Liver (tissue), 9 donors: Measurements from ENCODE around the gene PKMYT1. TPM values are rescaled to one million over a fixed set of nuclear protein-coding genes. Genes with fewer than 3 reads are reported as not detected.

Experiments used
- DNase-seq: peaks from one replicate; pipeline ENCODE4 v3.0.0-alpha.2; 2017; ENCODE audit warnings: low spot score
- H3K27ac ChIP-seq, 2 donors: one replicate each; pipeline ENCODE4 v1.7.0; 2013; ENCODE audit warnings: inconsistent platforms in 2 of 2, low read length in 2 of 2, control low read depth in 1 of 2, low read depth in 1 of 2, mild to moderate bottlenecking in 1 of 2
- H3K27me3 ChIP-seq, 4 donors: one replicate each; pipeline versions ENCODE4 v1.6.1 to v1.7.0; 2013; ENCODE audit warnings: low read length in 3 of 4, inconsistent platforms in 1 of 4, mild to moderate bottlenecking in 1 of 4, moderate library complexity in 1 of 4; ENCODE audit not compliant: control insufficient read depth in 4 of 4, insufficient read depth in 4 of 4
- H3K36me3 ChIP-seq, 4 donors: one replicate each; pipeline versions ENCODE4 v1.6.1 to v1.7.0; 2013; ENCODE audit warnings: low read length in 3 of 4, mild to moderate bottlenecking in 3 of 4, low read depth in 1 of 4, moderate library complexity in 1 of 4; ENCODE audit not compliant: control insufficient read depth in 4 of 4, insufficient read depth in 3 of 4
- H3K4me1 ChIP-seq, 4 donors: one replicate each; pipeline versions ENCODE4 v1.6.1 to v1.7.0; 2013; ENCODE audit warnings: low read length in 3 of 4, mild to moderate bottlenecking in 3 of 4, moderate library complexity in 1 of 4; ENCODE audit not compliant: control insufficient read depth in 4 of 4, insufficient read depth in 4 of 4
- H3K4me3 ChIP-seq, 3 donors: one replicate each; pipeline versions ENCODE4 v1.6.1 to v1.7.0; 2013; ENCODE audit warnings: low read length in 3 of 3, control low read depth in 1 of 3, low read depth in 1 of 3, mild to moderate bottlenecking in 1 of 3
- H3K9ac ChIP-seq, 2 donors: one replicate each; pipeline ENCODE4 v1.7.0; 2013; ENCODE audit warnings: low read length in 2 of 2, mild to moderate bottlenecking in 2 of 2, moderate library complexity in 2 of 2, control low read depth in 1 of 2, low read depth in 1 of 2
- H3K9me3 ChIP-seq, 4 donors: one replicate each; pipeline versions ENCODE4 v1.6.1 to v1.7.0; 2013; ENCODE audit warnings: low read length in 3 of 4; ENCODE audit not compliant: control insufficient read depth in 4 of 4
- EGR1 ChIP-seq, 2 donors: IDR thresholded peaks; 2 replicates each; pipeline ENCODE4 v1.6.1; 2016 to 2018; ENCODE audit warnings: antibody characterized with exemption in 2 of 2, low read depth in 2 of 2
- FOXA1 ChIP-seq: IDR thresholded peaks from 2 replicates; pipeline ENCODE4 v1.6.1; 2016; ENCODE audit warnings: antibody characterized with exemption
- FOXA2 ChIP-seq: IDR thresholded peaks from 2 replicates; pipeline ENCODE4 v1.6.1; 2016; ENCODE audit warnings: antibody characterized with exemption
- GABPA ChIP-seq, 2 donors: IDR thresholded peaks in 1 of 2; conservative IDR thresholded peaks in 1 of 2; 2 replicates each; pipeline ENCODE4 v1.6.1; 2016; ENCODE audit warnings: antibody characterized with exemption in 2 of 2, mild to moderate bottlenecking in 1 of 2, moderate library complexity in 1 of 2
- HNF4A ChIP-seq, 2 donors: conservative IDR thresholded peaks; 2 replicates each; pipeline ENCODE4 v1.6.1; 2016; ENCODE audit warnings: antibody characterized with exemption in 2 of 2, mild to moderate bottlenecking in 2 of 2
- HNF4G ChIP-seq: IDR thresholded peaks from 2 replicates; pipeline ENCODE4 v1.6.1; 2016; ENCODE audit warnings: antibody characterized with exemption
- JUND ChIP-seq, 2 donors: IDR thresholded peaks; 2 replicates each; pipeline ENCODE4 v1.6.1; 2016; ENCODE audit warnings: antibody characterized with exemption in 2 of 2
- NR2F2 ChIP-seq: IDR thresholded peaks from 2 replicates; pipeline ENCODE4 v1.6.1; 2016; ENCODE audit warnings: antibody characterized with exemption
- RXRA ChIP-seq, 2 donors: IDR thresholded peaks; 2 replicates each; pipeline ENCODE4 v1.6.1; 2017 to 2018; ENCODE audit warnings: antibody characterized with exemption in 2 of 2, mild to moderate bottlenecking in 1 of 2
- SP1 ChIP-seq: IDR thresholded peaks from 2 replicates; pipeline ENCODE4 v1.6.1; 2018; ENCODE audit warnings: antibody characterized with exemption, mild to moderate bottlenecking
- TAF1 ChIP-seq: conservative IDR thresholded peaks from 2 replicates; pipeline ENCODE4 v1.6.1; 2016; ENCODE audit warnings: antibody characterized with exemption, mild to moderate bottlenecking
- YY1 ChIP-seq: IDR thresholded peaks from 2 replicates; pipeline ENCODE4 v1.6.1; 2016; ENCODE audit warnings: antibody characterized with exemption, mild to moderate bottlenecking
- WGBS: extraction: QIAGEN DNeasy Blood & Tissue Kit; methylation state at CpG from one replicate; pipeline ENCODE4 v1.1.7; 2013; 5-methylcytosine and 5-hydroxymethylcytosine counted together
- polyA plus RNA-seq, 2 donors: library from polyadenylated mRNA; stranded (reverse) in 1 of 2; unstranded in 1 of 2; fragments of 200-250 nt in 1 of 2; fragments of >200 nt in 1 of 2; fragmentation: Nextera tagmentation in 1 of 2; extraction: Ambion mirVana in 1 of 2; gene quantifications; one replicate each; pipeline versions ENCODE4 v1.2.1 to v1.2.3, GENCODE V29; 2013 to 2015
- total RNA-seq, 2 donors: library from RNA; depleted of rRNA; stranded (reverse); fragments of >200 nt; gene quantifications; one replicate each; pipeline ENCODE4 v1.2.3, GENCODE V29; 2014
- TF ChIP-seq, protein P1 (sequence below): IDR thresholded peaks from 2 replicates; pipeline ENCODE4 v1.6.1; 2016; ENCODE audit warnings: antibody characterized with exemption, mild to moderate bottlenecking
- TF ChIP-seq, protein P2 (sequence below): IDR thresholded peaks from 2 replicates; pipeline ENCODE4 v1.6.1; 2016; ENCODE audit warnings: antibody characterized with exemption
- TF ChIP-seq, protein P3 (sequence below): IDR thresholded peaks from 2 replicates; pipeline ENCODE4 v1.6.1; 2016; ENCODE audit warnings: antibody characterized with exemption
- TF ChIP-seq, protein P4 (sequence below): IDR thresholded peaks from 2 replicates; pipeline ENCODE4 v1.6.1; 2016; ENCODE audit warnings: antibody characterized with exemption
- donor health status: healthy.
- donor health status: healthy.
- donor health status: healthy.
- donor health status: healthy.
- donor health status: healthy.

The PKMYT1 gene
- total and polyA plus RNA-seq, 4 donors = 0.50 to 15.8 (median 2.6) TPM

DNA sequence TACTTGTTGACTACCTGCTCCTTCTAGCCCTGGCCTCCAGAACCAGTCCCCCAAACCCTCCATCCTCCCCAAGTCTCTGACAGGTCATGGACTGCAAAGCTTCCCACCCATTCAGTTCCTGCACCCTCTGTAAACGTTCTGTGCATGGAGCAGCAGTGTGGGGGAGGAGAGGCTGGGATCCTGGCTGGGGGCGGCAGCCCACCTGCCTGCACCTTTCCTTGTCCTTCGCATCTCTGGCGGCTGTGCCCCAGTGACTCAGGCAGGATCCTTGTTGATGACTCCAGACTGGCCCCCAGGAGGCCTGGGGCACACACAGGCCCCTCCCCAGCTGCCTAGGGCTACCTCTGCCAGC is 1.6 kb upstream of the PKMYT1 start:
- TF ChIP-seq FOXA2 (no peak), FOXA1 (no peak)
- Histone ChIP-seq H3K4me1 (peaks cover 7 to 42% (median 23%) of the 10 kb centered on the region in 4 donors), H3K27me3 (peaks cover 0 to 2% (median 0%) of the 10 kb centered on the region in 4 donors), H3K36me3 (no peaks in the 10 kb centered on the region), H3K4me3 (no peak overlapping the region), H3K27ac (no peak overlapping the region), H3K9me3 (no peaks in the 10 kb centered on the region), H3K9ac (no peak overlapping the region)
- DNase-seq = no peak
- 79% methylated on average over 4 of the region's 4 CpGs for WGBS

DNA sequence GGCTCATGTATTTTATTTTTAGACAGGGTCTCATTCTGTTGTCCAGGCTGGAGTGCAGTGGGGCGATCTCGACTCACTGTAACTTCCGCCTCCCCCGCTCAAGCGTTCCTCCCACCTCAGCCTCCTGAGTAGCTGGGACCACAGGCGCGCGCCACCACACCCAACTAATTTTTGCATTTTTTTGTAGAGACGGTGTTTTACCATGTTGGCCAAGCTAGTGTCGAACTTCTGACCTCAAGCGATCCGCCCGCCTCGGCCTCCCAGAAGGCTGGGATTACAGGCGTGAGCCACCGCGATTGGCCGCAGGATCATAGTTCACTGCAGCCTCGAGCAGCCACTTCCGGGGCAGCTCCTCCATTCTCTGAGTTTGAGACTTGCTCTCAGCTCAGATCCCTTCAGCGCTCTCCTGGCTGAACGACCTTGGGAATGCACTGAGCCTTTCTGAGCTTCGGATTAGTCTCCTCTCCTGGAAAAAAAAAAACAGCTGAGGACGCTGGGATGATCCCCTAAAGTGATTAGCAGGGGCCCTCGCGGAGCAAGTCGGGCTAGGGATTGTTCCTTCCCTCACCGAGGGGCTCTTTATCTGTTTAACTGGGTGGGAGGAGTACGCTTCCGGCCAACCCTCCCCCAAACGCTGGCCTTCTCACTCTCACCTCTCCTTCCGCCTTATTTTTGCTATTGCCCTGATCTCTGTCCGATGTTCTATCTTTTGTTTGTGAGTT is 1.1 kb upstream of the PKMYT1 start:
- Histone ChIP-seq H3K9me3 (no peaks in the 10 kb centered on the region), H3K27me3 (peaks cover 0 to 2% (median 0%) of the 10 kb centered on the region in 4 donors), H3K4me3 (no peak overlapping the region), H3K4me1 (peaks cover 8 to 41% (median 23%) of the 10 kb centered on the region in 4 donors), H3K36me3 (no peaks in the 10 kb centered on the region), H3K9ac (no peak overlapping the region), H3K27ac (no peak overlapping the region)
- TF ChIP-seq JUND (IDR thresholded peaks at IDR 0.05) (no peak), EGR1 (IDR thresholded peaks at IDR 0.05; ENCODE audit: low read depth in 2 of 2) (no peak), HNF4G (no peak), TAF1 (no peak)
- TF ChIP-seq, protein P1, sequence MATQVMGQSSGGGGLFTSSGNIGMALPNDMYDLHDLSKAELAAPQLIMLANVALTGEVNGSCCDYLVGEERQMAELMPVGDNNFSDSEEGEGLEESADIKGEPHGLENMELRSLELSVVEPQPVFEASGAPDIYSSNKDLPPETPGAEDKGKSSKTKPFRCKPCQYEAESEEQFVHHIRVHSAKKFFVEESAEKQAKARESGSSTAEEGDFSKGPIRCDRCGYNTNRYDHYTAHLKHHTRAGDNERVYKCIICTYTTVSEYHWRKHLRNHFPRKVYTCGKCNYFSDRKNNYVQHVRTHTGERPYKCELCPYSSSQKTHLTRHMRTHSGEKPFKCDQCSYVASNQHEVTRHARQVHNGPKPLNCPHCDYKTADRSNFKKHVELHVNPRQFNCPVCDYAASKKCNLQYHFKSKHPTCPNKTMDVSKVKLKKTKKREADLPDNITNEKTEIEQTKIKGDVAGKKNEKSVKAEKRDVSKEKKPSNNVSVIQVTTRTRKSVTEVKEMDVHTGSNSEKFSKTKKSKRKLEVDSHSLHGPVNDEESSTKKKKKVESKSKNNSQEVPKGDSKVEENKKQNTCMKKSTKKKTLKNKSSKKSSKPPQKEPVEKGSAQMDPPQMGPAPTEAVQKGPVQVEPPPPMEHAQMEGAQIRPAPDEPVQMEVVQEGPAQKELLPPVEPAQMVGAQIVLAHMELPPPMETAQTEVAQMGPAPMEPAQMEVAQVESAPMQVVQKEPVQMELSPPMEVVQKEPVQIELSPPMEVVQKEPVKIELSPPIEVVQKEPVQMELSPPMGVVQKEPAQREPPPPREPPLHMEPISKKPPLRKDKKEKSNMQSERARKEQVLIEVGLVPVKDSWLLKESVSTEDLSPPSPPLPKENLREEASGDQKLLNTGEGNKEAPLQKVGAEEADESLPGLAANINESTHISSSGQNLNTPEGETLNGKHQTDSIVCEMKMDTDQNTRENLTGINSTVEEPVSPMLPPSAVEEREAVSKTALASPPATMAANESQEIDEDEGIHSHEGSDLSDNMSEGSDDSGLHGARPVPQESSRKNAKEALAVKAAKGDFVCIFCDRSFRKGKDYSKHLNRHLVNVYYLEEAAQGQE = no peak
- DNase-seq = no peak
- 62% methylated on average over 33 of the region's 33 CpGs for WGBS

GRCh38 chr16:2979669-2980226 is 498 bp downstream of the PKMYT1 start:
- H3K27me3 ChIP-seq = peaks cover 0 to 2% (median 0%) of the 10 kb centered on the region in 4 donors
- DNase-seq = peak; percentile 51
- WGBS = 14% methylated on average over 43 of the region's 43 CpGs
- no peak overlapping the region for H3K9ac ChIP-seq
- H3K27ac ChIP-seq = no peak overlapping the region
- H3K4me3 ChIP-seq = peak overlapping the region in 2 of 3 donors; percentile 20 to 77
- H3K9me3 ChIP-seq = no peaks in the 10 kb centered on the region
- H3K36me3 ChIP-seq = no peaks in the 10 kb centered on the region
- H3K4me1 ChIP-seq = peaks cover 8 to 29% (median 14%) of the 10 kb centered on the region in 4 donors
- TF ChIP-seq SP1 = no peak
- TF ChIP-seq FOXA2 = no peak
- TF ChIP-seq HNF4A (conservative IDR thresholded peaks at IDR 0.05) = no peak
- TF ChIP-seq, protein P2, sequence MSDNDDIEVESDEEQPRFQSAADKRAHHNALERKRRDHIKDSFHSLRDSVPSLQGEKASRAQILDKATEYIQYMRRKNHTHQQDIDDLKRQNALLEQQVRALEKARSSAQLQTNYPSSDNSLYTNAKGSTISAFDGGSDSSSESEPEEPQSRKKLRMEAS = no peak
- TF ChIP-seq NR2F2 = no peak
- TF ChIP-seq EGR1 (IDR thresholded peaks at IDR 0.05; ENCODE audit: low read depth in 2 of 2) = no peak
- TF ChIP-seq TAF1 = no peak
- TF ChIP-seq, protein P1 = no peak
- TF ChIP-seq, protein P3, sequence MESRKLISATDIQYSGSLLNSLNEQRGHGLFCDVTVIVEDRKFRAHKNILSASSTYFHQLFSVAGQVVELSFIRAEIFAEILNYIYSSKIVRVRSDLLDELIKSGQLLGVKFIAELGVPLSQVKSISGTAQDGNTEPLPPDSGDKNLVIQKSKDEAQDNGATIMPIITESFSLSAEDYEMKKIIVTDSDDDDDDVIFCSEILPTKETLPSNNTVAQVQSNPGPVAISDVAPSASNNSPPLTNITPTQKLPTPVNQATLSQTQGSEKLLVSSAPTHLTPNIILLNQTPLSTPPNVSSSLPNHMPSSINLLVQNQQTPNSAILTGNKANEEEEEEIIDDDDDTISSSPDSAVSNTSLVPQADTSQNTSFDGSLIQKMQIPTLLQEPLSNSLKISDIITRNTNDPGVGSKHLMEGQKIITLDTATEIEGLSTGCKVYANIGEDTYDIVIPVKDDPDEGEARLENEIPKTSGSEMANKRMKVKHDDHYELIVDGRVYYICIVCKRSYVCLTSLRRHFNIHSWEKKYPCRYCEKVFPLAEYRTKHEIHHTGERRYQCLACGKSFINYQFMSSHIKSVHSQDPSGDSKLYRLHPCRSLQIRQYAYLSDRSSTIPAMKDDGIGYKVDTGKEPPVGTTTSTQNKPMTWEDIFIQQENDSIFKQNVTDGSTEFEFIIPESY = no peak
- TF ChIP-seq GABPA (IDR thresholded peaks at IDR 0.05 in 1 of 2, conservative IDR thresholded peaks at IDR 0.05 in 1 of 2) = no peak
- no peak for TF ChIP-seq JUND (IDR thresholded peaks at IDR 0.05)
- TF ChIP-seq RXRA (IDR thresholded peaks at IDR 0.05) = no peak
- no peak for TF ChIP-seq YY1
- TF ChIP-seq, protein P4, sequence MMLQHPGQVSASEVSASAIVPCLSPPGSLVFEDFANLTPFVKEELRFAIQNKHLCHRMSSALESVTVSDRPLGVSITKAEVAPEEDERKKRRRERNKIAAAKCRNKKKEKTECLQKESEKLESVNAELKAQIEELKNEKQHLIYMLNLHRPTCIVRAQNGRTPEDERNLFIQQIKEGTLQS = no peak
